Thyroid gland (tissue), 4 donors: ENCODE measurements around the gene TAS2R41. TPM values are rescaled to one million over a fixed set of nuclear protein-coding genes. Genes with fewer than 3 reads are reported as not detected.
"Not testable (repeated sequence)": the region's sequence is repeated elsewhere in the genome, so short reads cannot be mapped to it uniquely, and the experiment has no call there.

Experiments
- DNase-seq, 2 donors: peaks; one replicate each; pipeline ENCODE4 v3.0.0-alpha.2; 2019
- H3K27ac ChIP-seq, 3 donors: fragments of 200-600 bp; sonication (generic); 1 replicate in 2 of 3; 2 replicates in 1 of 3; pipeline ENCODE4 v1.5.1; 2016 to 2019; ENCODE audit warnings: mild to moderate bottlenecking in 1 of 3, moderate library complexity in 1 of 3
- H3K27me3 ChIP-seq: fragments of 200-600 bp; sonication (generic); one replicate; pipeline ENCODE4 v1.5.1; 2019
- H3K36me3 ChIP-seq, 2 donors: fragments of 200-600 bp; sonication (generic); one replicate each; pipeline ENCODE4 v1.5.1; 2016 to 2019
- H3K4me1 ChIP-seq, 2 donors: fragments of 200-600 bp; sonication (generic); one replicate each; pipeline ENCODE4 v1.5.1; 2017 to 2019
- H3K4me3 ChIP-seq, 3 donors: fragments of 200-600 bp; sonication (generic); replicated peaks in 1 of 3; 1 replicate in 2 of 3; 2 replicates in 1 of 3; pipeline ENCODE4 v1.5.1; 2016; ENCODE audit warnings: mild to moderate bottlenecking in 1 of 3
- H3K9me3 ChIP-seq: fragments of 200-600 bp; sonication (generic); one replicate; pipeline ENCODE4 v1.5.1; 2017
- POLR2A ChIP-seq, 2 donors: fragments of 450-650 bp; IDR thresholded peaks; one replicate each; pipeline ENCODE4 v1.6.1; 2017; ENCODE audit warnings: antibody characterized with exemption in 2 of 2, mild to moderate bottlenecking in 2 of 2, moderate library complexity in 1 of 2
- WGBS, 2 donors: methylation state at CpG; one replicate each; pipeline ENCODE4 v1.1.5; 2017; 5-methylcytosine and 5-hydroxymethylcytosine counted together
- intact Hi-C: fragments of 100-400 bp; cut with DNase I; formaldehyde crosslinking; loops from one replicate; pipeline ENCODE4 v1.15.1; 2023
- total RNA-seq, 4 donors: library from RNA; depleted of rRNA; stranded (reverse); fragments of >200 nt; gene quantifications; one replicate each; pipeline ENCODE4 v1.2.3, GENCODE V29; 2016
- TF ChIP-seq, protein P1 (sequence below), 6 experiments: fragments of 200-600 bp in 3 of 6; fragments of 450-650 bp in 3 of 6; sonication (generic) in 3 of 6; IDR thresholded peaks; one replicate each; pipeline ENCODE4 v1.5.1; 2016 to 2019; ENCODE audit warnings: antibody characterized with exemption in 6 of 6, mild to moderate bottlenecking in 2 of 6, inconsistent platforms in 1 of 6, moderate library complexity in 1 of 6

Gene TAS2R41
- total RNA-seq, 4 donors from 2014 or later, result not detected

DNA sequence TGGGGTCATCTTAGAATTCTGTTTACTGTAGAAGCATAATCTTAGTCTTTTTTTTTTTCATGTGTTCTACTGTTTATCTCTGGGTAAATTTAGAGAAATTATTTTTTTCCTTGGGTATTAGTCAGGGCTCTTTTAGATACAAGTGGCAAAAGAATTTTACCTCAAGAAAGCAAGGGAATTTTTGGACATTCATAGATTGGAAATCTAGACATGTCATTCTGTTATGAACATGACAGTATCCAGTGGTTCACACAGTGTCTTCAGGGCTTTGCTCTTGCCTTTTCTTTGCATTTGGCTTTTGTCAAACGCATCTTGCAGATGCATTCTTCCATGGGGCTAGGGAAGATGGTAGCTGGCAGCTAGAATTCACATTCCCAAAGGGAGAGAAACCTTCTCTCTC lies 13.7 kb upstream of the TAS2R41 start:
- Histone ChIP-seq H3K27me3 (no peaks in the 10 kb centered on the region), H3K27ac (no peak overlapping the region), H3K4me3 (no peak overlapping the region), H3K9me3 (no peaks in the 10 kb centered on the region), H3K4me1 (no peaks in the 10 kb centered on the region), H3K36me3 (no peaks in the 10 kb centered on the region)
- 66 to 76% methylated on average over 1 of the region's 1 CpG for WGBS, 2 donors
- intact Hi-C loops, result no loop called here
- DNase-seq, result no peak
- TF ChIP-seq, protein P1, sequence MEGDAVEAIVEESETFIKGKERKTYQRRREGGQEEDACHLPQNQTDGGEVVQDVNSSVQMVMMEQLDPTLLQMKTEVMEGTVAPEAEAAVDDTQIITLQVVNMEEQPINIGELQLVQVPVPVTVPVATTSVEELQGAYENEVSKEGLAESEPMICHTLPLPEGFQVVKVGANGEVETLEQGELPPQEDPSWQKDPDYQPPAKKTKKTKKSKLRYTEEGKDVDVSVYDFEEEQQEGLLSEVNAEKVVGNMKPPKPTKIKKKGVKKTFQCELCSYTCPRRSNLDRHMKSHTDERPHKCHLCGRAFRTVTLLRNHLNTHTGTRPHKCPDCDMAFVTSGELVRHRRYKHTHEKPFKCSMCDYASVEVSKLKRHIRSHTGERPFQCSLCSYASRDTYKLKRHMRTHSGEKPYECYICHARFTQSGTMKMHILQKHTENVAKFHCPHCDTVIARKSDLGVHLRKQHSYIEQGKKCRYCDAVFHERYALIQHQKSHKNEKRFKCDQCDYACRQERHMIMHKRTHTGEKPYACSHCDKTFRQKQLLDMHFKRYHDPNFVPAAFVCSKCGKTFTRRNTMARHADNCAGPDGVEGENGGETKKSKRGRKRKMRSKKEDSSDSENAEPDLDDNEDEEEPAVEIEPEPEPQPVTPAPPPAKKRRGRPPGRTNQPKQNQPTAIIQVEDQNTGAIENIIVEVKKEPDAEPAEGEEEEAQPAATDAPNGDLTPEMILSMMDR (IDR thresholded peaks at IDR 0.05), result no peak
- TF ChIP-seq POLR2A (IDR thresholded peaks at IDR 0.05), result no peak

GRCh38 chr7:143467724-143468123 lies 9.9 kb upstream of the TAS2R41 start:
- no peaks in the 10 kb centered on the region for H3K4me1 ChIP-seq
- no peaks in the 10 kb centered on the region for H3K27me3 ChIP-seq
- intact Hi-C loops, result no loop called here
- H3K4me3 ChIP-seq, result no peak overlapping the region
- H3K9me3 ChIP-seq, result no peaks in the 10 kb centered on the region
- no peak for DNase-seq
- WGBS, 2 donors, result 92 to 94% methylated on average over 1 of the region's 1 CpG
- H3K27ac ChIP-seq, result no peak overlapping the region
- no peak for TF ChIP-seq POLR2A (IDR thresholded peaks at IDR 0.05)
- TF ChIP-seq, protein P1 (IDR thresholded peaks at IDR 0.05), result no peak
- H3K36me3 ChIP-seq, result no peaks in the 10 kb centered on the region

- H3K27me3 ChIP-seq, H3K36me3 ChIP-seq, H3K4me1 ChIP-seq, H3K27ac ChIP-seq, DNase-seq, H3K9me3 ChIP-seq, intact Hi-C loops, H3K4me3 ChIP-seq: not testable (repeated sequence)
- WGBS, 2 donors, result 84 to 85% methylated on average over 11 of the region's 11 CpGs
Measured at GRCh38 chr7:143472071-143472689, 5.5 kb upstream of the TAS2R41 start.

DNA sequence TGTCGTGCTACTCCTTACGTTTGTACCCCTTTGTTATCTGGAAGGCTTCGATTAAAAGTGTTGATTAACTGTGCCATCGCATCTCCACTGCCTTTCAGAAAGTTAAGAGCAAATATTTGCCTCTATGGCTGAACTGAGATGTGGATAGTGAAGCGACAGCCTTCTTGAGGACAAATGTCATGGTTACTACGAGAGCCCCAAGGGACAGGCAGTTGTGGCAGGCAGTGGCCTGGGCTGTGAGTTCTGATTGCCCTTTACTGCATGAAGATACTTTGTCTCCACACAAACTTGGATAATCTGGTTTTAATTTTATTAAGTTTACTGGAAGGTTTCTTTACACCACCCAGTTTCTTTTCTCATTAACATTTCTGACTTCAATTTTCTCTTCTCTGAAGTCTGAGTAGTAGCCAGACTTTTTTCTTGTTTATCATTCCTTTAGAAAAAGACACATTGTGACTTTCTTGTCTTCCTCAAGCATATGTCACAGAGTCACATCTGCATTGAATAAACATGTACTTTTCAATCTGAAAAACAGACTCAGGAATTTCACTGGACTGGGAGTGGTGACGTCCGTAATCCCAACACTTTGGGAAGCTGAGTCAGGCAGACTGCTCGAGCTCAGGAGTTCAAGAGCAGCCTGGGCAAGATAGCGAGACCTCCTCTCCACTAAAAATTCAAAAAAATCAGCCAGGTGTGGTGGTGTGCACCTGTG lies 1.5 kb downstream of the TAS2R41 start:
- WGBS, 2 donors, result 76 to 78% methylated on average over 10 of the region's 10 CpGs

GRCh38 chr7:143480501-143480900 lies 2.8 kb downstream of the TAS2R41 start:
- no peaks in the 10 kb centered on the region for H3K4me1 ChIP-seq
- TF ChIP-seq, protein P1 (IDR thresholded peaks at IDR 0.05), result no peak
- TF ChIP-seq POLR2A (IDR thresholded peaks at IDR 0.05), result no peak
- intact Hi-C loops, result no loop called here
- no peaks in the 10 kb centered on the region for H3K9me3 ChIP-seq
- DNase-seq, result no peak
- no peaks in the 10 kb centered on the region for H3K36me3 ChIP-seq
- H3K4me3 ChIP-seq, result no peak overlapping the region
- H3K27me3 ChIP-seq, result no peaks in the 10 kb centered on the region
- H3K27ac ChIP-seq, result no peak overlapping the region

More for the DNA sequence above, 1.5 kb downstream of the TAS2R41 start:
- intact Hi-C loops, result no loop called here
- TF ChIP-seq POLR2A (IDR thresholded peaks at IDR 0.05), result no peak
- TF ChIP-seq, protein P1 (IDR thresholded peaks at IDR 0.05), result no peak
- Histone ChIP-seq H3K27me3 (no peaks in the 10 kb centered on the region), H3K27ac (no peak overlapping the region), H3K9me3 (no peaks in the 10 kb centered on the region), H3K4me1 (no peaks in the 10 kb centered on the region), H3K36me3 (no peaks in the 10 kb centered on the region), H3K4me3 (no peak overlapping the region)
- no peak for DNase-seq
